CD4-positive, CD25-positive, alpha-beta regulatory T cell (primary cell): ENCODE measurements around the gene LUM. TPM values are rescaled to one million over a fixed set of nuclear protein-coding genes. Genes with fewer than 3 reads are reported as not detected.
A peak's percentile ranks its signal among the peaks of the same experiment; 100 is the strongest.

Experiments
- ATAC-seq, 2 donors: fragments of 150-1000 bp; cut with Tn5 transposase; one replicate each; pipeline ENCODE4 v1.10.0; 2021; ENCODE audit warnings: low read depth in 2 of 2, moderate number of reproducible peaks in 2 of 2, moderate library complexity in 1 of 2
- DNase-seq, 3 donors: peaks; one replicate each; pipeline versions ENCODE4 v3.0.0 to v3.0.0-alpha.2; 2012 to 2022; ENCODE audit warnings: mixed read lengths in 1 of 3
- H3K27ac ChIP-seq: one replicate; pipeline ENCODE4 v1.7.0; 2013; ENCODE audit warnings: mild to moderate bottlenecking, low read length; ENCODE audit not compliant: insufficient read depth, poor library complexity, severe bottlenecking
- H3K27me3 ChIP-seq: one replicate; pipeline ENCODE4 v1.7.0; 2013; ENCODE audit warnings: low read length; ENCODE audit not compliant: control insufficient read depth, insufficient read depth
- H3K36me3 ChIP-seq: one replicate; pipeline ENCODE4 v1.7.0; 2013; ENCODE audit warnings: mild to moderate bottlenecking, low read length, moderate library complexity; ENCODE audit not compliant: control insufficient read depth, insufficient read depth
- H3K4me1 ChIP-seq: 2 replicates; pipeline ENCODE4 v1.7.0; 2013; ENCODE audit warnings: mild to moderate bottlenecking, low read length; ENCODE audit not compliant: insufficient read depth, control insufficient read depth, poor library complexity, severe bottlenecking
- H3K4me3 ChIP-seq: one replicate; pipeline ENCODE4 v1.7.0; 2013; ENCODE audit warnings: low read depth, mild to moderate bottlenecking, low read length, moderate library complexity
- H3K9me3 ChIP-seq, 2 experiments: 1 replicate in 1 of 2; 2 replicates in 1 of 2; pipeline ENCODE4 v1.7.0; 2013; ENCODE audit warnings: low read length in 2 of 2, mild to moderate bottlenecking in 1 of 2, moderate library complexity in 1 of 2; ENCODE audit not compliant: control insufficient read depth in 2 of 2
- H3K27ac Mint-ChIP-seq, 3 donors: one replicate each; pipeline ENCODE4 v1.8.0; 2020 to 2022; ENCODE audit warnings: mild to moderate bottlenecking in 3 of 3, mixed read lengths in 3 of 3, moderate library complexity in 2 of 3
- H3K27me3 Mint-ChIP-seq: one replicate; pipeline ENCODE4 v1.8.0; 2022; ENCODE audit warnings: mild to moderate bottlenecking, mixed read lengths
- H3K36me3 Mint-ChIP-seq: one replicate; pipeline ENCODE4 v1.8.0; 2020; ENCODE audit warnings: mixed read lengths
- H3K4me1 Mint-ChIP-seq, 4 donors: one replicate each; pipeline ENCODE4 v1.8.0; 2020 to 2022; ENCODE audit warnings: mixed read lengths in 4 of 4, mild to moderate bottlenecking in 1 of 4
- H3K4me3 Mint-ChIP-seq, 4 donors: one replicate each; pipeline ENCODE4 v1.8.0; 2020 to 2022; ENCODE audit warnings: mild to moderate bottlenecking in 4 of 4, mixed read lengths in 4 of 4, moderate library complexity in 3 of 4
- H3K9me3 Mint-ChIP-seq, 7 donors: one replicate each; pipeline ENCODE4 v1.8.0; 2020 to 2022; ENCODE audit warnings: mixed read lengths in 7 of 7, mild to moderate bottlenecking in 3 of 7, moderate library complexity in 2 of 7
- polyA plus RNA-seq, 4 donors: library from polyadenylated mRNA; unstranded; fragments of 300-500 nt; fragmentation: Illumina TruSeq; gene quantifications; one replicate each; pipeline ENCODE4 v1.2.3, GENCODE V29; 2021
- total RNA-seq: library from RNA; stranded (reverse); gene quantifications from one replicate; pipeline ENCODE4 v1.2.3, GENCODE V29; 2022

LUM gene
- total and polyA plus RNA-seq, 5 donors from 2014 or later: not detected

- Mint-ChIP-seq H3K4me3 (no peak overlapping the region), H3K27me3 (peaks cover 4% of the 10 kb centered on the region), H3K36me3 (no peaks in the 10 kb centered on the region), H3K9me3 (no peaks in the 10 kb centered on the region), H3K27ac (no peak overlapping the region), H3K4me1 (no peaks in the 10 kb centered on the region)
- ATAC-seq (no peak), DNase-seq (peak in 1 of 3 donors; percentile 62)
- Histone ChIP-seq H3K4me1 (no peaks in the 10 kb centered on the region), H3K27ac (no peak overlapping the region), H3K9me3 (no peaks in the 10 kb centered on the region), H3K36me3 (no peaks in the 10 kb centered on the region), H3K27me3 (no peaks in the 10 kb centered on the region), H3K4me3 (no peak overlapping the region)
Measured at GRCh38 chr12:91109148-91109564, 2.1 kb downstream of the LUM start.

- no peaks in the 10 kb centered on the region for H3K4me1 ChIP-seq
- Mint-ChIP-seq H3K9me3 (no peaks in the 10 kb centered on the region), H3K27ac (no peak overlapping the region), H3K4me1 (no peaks in the 10 kb centered on the region), H3K36me3 (no peaks in the 10 kb centered on the region), H3K27me3 (peaks cover 4% of the 10 kb centered on the region), H3K4me3 (no peak overlapping the region)
- DNase-seq: no peak
- H3K27me3 ChIP-seq: no peaks in the 10 kb centered on the region
- H3K36me3 ChIP-seq: no peaks in the 10 kb centered on the region
- no peaks in the 10 kb centered on the region for H3K9me3 ChIP-seq
- no peak overlapping the region for H3K27ac ChIP-seq
- ATAC-seq: no peak
- no peak overlapping the region for H3K4me3 ChIP-seq
Measured at GRCh38 chr12:91108196-91108755, 3.0 kb downstream of the LUM start.

GRCh38 chr12:91106283-91106682, 5.0 kb downstream of the LUM start:
- Histone ChIP-seq H3K4me3 (no peak overlapping the region), H3K27me3 (no peaks in the 10 kb centered on the region), H3K9me3 (no peaks in the 10 kb centered on the region), H3K36me3 (no peaks in the 10 kb centered on the region), H3K27ac (no peak overlapping the region), H3K4me1 (no peaks in the 10 kb centered on the region)
- no peak overlapping the region for H3K4me3 Mint-ChIP-seq
- H3K4me1 Mint-ChIP-seq: no peaks in the 10 kb centered on the region
- H3K27ac Mint-ChIP-seq: no peak overlapping the region
- ATAC-seq: no peak
- DNase-seq: no peak
- no peaks in the 10 kb centered on the region for H3K9me3 Mint-ChIP-seq
- H3K36me3 Mint-ChIP-seq: no peaks in the 10 kb centered on the region
- H3K27me3 Mint-ChIP-seq: peaks cover 2% of the 10 kb centered on the region

- Histone ChIP-seq H3K27ac (no peak overlapping the region), H3K27me3 (no peaks in the 10 kb centered on the region), H3K4me1 (no peaks in the 10 kb centered on the region), H3K9me3 (no peaks in the 10 kb centered on the region), H3K36me3 (no peaks in the 10 kb centered on the region), H3K4me3 (no peak overlapping the region)
- Mint-ChIP-seq H3K36me3 (no peaks in the 10 kb centered on the region), H3K27ac (no peak overlapping the region), H3K4me1 (no peaks in the 10 kb centered on the region), H3K4me3 (no peak overlapping the region), H3K9me3 (no peaks in the 10 kb centered on the region), H3K27me3 (no peaks in the 10 kb centered on the region)
- no peak for DNase-seq
- no peak for ATAC-seq
Measured at GRCh38 chr12:91105807-91106206, 5.5 kb downstream of the LUM start.

- H3K9me3 Mint-ChIP-seq: no peaks in the 10 kb centered on the region
- no peak overlapping the region for H3K27ac Mint-ChIP-seq
- no peak for ATAC-seq
- Histone ChIP-seq H3K4me3 (no peak overlapping the region), H3K27me3 (no peaks in the 10 kb centered on the region), H3K27ac (no peak overlapping the region), H3K4me1 (no peaks in the 10 kb centered on the region), H3K9me3 (no peaks in the 10 kb centered on the region), H3K36me3 (no peaks in the 10 kb centered on the region)
- no peak overlapping the region for H3K4me3 Mint-ChIP-seq
- no peaks in the 10 kb centered on the region for H3K27me3 Mint-ChIP-seq
- no peaks in the 10 kb centered on the region for H3K36me3 Mint-ChIP-seq
- DNase-seq: no peak
- H3K4me1 Mint-ChIP-seq: no peaks in the 10 kb centered on the region
Measured at GRCh38 chr12:91104812-91105466, 6.4 kb downstream of the LUM start.

GRCh38 chr12:91103624-91104023, 7.7 kb downstream of the LUM start:
- no peak for ATAC-seq
- H3K36me3 Mint-ChIP-seq: no peaks in the 10 kb centered on the region
- no peak overlapping the region for H3K27ac Mint-ChIP-seq

GRCh38 chr12:91103101-91103500, 8.2 kb downstream of the LUM start:
- no peaks in the 10 kb centered on the region for H3K9me3 Mint-ChIP-seq
- Histone ChIP-seq H3K36me3 (no peaks in the 10 kb centered on the region), H3K4me3 (no peak overlapping the region), H3K9me3 (no peaks in the 10 kb centered on the region), H3K4me1 (no peaks in the 10 kb centered on the region), H3K27me3 (no peaks in the 10 kb centered on the region), H3K27ac (no peak overlapping the region)
- no peak for ATAC-seq
- DNase-seq: no peak
- no peak overlapping the region for H3K27ac Mint-ChIP-seq
- no peaks in the 10 kb centered on the region for H3K4me1 Mint-ChIP-seq
- H3K27me3 Mint-ChIP-seq: no peaks in the 10 kb centered on the region
- no peaks in the 10 kb centered on the region for H3K36me3 Mint-ChIP-seq
- H3K4me3 Mint-ChIP-seq: no peak overlapping the region

More at GRCh38 chr12:91103624-91104023, 7.7 kb downstream of the LUM start:
- Histone ChIP-seq H3K4me3 (no peak overlapping the region), H3K9me3 (no peaks in the 10 kb centered on the region), H3K36me3 (no peaks in the 10 kb centered on the region), H3K4me1 (no peaks in the 10 kb centered on the region), H3K27me3 (no peaks in the 10 kb centered on the region), H3K27ac (no peak overlapping the region)
- no peak for DNase-seq
- no peak overlapping the region for H3K4me3 Mint-ChIP-seq
- no peaks in the 10 kb centered on the region for H3K9me3 Mint-ChIP-seq
- H3K27me3 Mint-ChIP-seq: no peaks in the 10 kb centered on the region
- no peaks in the 10 kb centered on the region for H3K4me1 Mint-ChIP-seq

- Histone ChIP-seq H3K36me3 (no peaks in the 10 kb centered on the region), H3K9me3 (no peaks in the 10 kb centered on the region), H3K4me3 (no peak overlapping the region), H3K27ac (no peak overlapping the region), H3K4me1 (no peaks in the 10 kb centered on the region), H3K27me3 (no peaks in the 10 kb centered on the region)
- no peaks in the 10 kb centered on the region for H3K9me3 Mint-ChIP-seq
- DNase-seq (no peak), ATAC-seq (no peak)
- H3K27ac Mint-ChIP-seq: no peak overlapping the region
- H3K4me3 Mint-ChIP-seq: no peak overlapping the region
- H3K36me3 Mint-ChIP-seq: no peaks in the 10 kb centered on the region
- H3K4me1 Mint-ChIP-seq: no peaks in the 10 kb centered on the region
- H3K27me3 Mint-ChIP-seq: no peaks in the 10 kb centered on the region
Measured at GRCh38 chr12:91100906-91101305, 10.4 kb downstream of the LUM start.
